GM23338 (cell line): ENCODE data around the gene CCDC178.

Experiments
- CREB1 ChIP-seq: fragments of 250-450 bp; sonication (Bioruptor Pico); IDR thresholded peaks from 2 replicates; pipeline ENCODE4 v1.5.0; 2020; ENCODE audit warnings: low read depth, mild to moderate bottlenecking, moderate library complexity
- CTCF ChIP-seq, 2 experiments: fragments of 200-600 bp in 1 of 2; sonication (generic) in 1 of 2; conservative IDR thresholded peaks; 2 replicates each; pipeline versions ENCODE4 v1.5.1 to v1.6.1; 2016 to 2017; ENCODE audit warnings: antibody characterized with exemption in 2 of 2, low read depth in 2 of 2, mild to moderate bottlenecking in 2 of 2, moderate library complexity in 1 of 2
- ETS1 ChIP-seq: IDR thresholded peaks from 2 replicates; pipeline ENCODE4 v1.6.1; 2016; ENCODE audit warnings: antibody characterized with exemption
- EZH2 ChIP-seq: fragments of 200-600 bp; sonication (generic); IDR thresholded peaks from one replicate; pipeline ENCODE4 v1.8.0; 2017; ENCODE audit warnings: antibody characterized with exemption, mild to moderate bottlenecking, low read depth; ENCODE audit not compliant: unreplicated experiment
- EZH2phosphoT487 ChIP-seq: fragments of 200-600 bp; sonication (generic); IDR thresholded peaks from one replicate; pipeline ENCODE4 v1.8.1; 2018; ENCODE audit warnings: antibody characterized with exemption; ENCODE audit not compliant: unreplicated experiment
- JUNB ChIP-seq: IDR thresholded peaks from one replicate; pipeline ENCODE4 v1.6.1; 2016; ENCODE audit warnings: antibody characterized with exemption; ENCODE audit not compliant: unreplicated experiment
- NANOG ChIP-seq: IDR thresholded peaks from 2 replicates; pipeline ENCODE4 v1.6.1; 2016; ENCODE audit warnings: antibody characterized with exemption, borderline replicate concordance
- POLR2AphosphoS5 ChIP-seq: IDR thresholded peaks from 2 replicates; pipeline ENCODE4 v1.6.1; 2016; ENCODE audit warnings: antibody characterized with exemption, low read depth
- REST ChIP-seq: IDR thresholded peaks from one replicate; pipeline ENCODE4 v1.6.1; 2018; ENCODE audit warnings: antibody characterized with exemption; ENCODE audit not compliant: unreplicated experiment
- STAT1 ChIP-seq: IDR thresholded peaks from one replicate; pipeline ENCODE4 v1.6.1; 2016; ENCODE audit warnings: antibody characterized with exemption; ENCODE audit not compliant: unreplicated experiment
- ZNF114 ChIP-seq: fragments of 250-450 bp; sonication (Bioruptor Pico); IDR thresholded peaks from 2 replicates; pipeline ENCODE4 v1.5.0; 2020; ENCODE audit warnings: mild to moderate bottlenecking, moderate library complexity
- ZNF331 ChIP-seq: fragments of 250-450 bp; sonication (Bioruptor Pico); IDR thresholded peaks from 2 replicates; pipeline ENCODE4 v1.5.0; 2020; ENCODE audit warnings: low read depth, mild to moderate bottlenecking, moderate library complexity
- ZNF462 ChIP-seq: fragments of 250-450 bp; sonication (Bioruptor Pico); IDR thresholded peaks from 2 replicates; pipeline ENCODE4 v1.5.0; 2020; ENCODE audit warnings: mild to moderate bottlenecking, moderate library complexity

GRCh38 chr18:33152376-33152775 is 288.1 kb downstream of the CCDC178 start:
- TF ChIP-seq CTCF (conservative IDR thresholded peaks at IDR 0.05; ENCODE audit: low read depth in 2 of 2), result no peak
- no peak for TF ChIP-seq CREB1
- TF ChIP-seq EZH2, result no peak
- TF ChIP-seq EZH2phosphoT487, result no peak
- no peak for TF ChIP-seq JUNB
- no peak for TF ChIP-seq REST
- TF ChIP-seq POLR2AphosphoS5, result no peak
- TF ChIP-seq ZNF331 (CRISPR knock-in tag), result no peak
- no peak for TF ChIP-seq ETS1
- no peak for TF ChIP-seq NANOG
- no peak for TF ChIP-seq ZNF114 (CRISPR knock-in tag)
- no peak for TF ChIP-seq STAT1
- no peak for TF ChIP-seq ZNF462
